ENCODE data around the gene FICD. TPM values are rescaled to one million over a fixed set of nuclear protein-coding genes. Genes with fewer than 3 reads are reported as not detected.

Gene FICD
- total and polyA plus RNA-seq, 9 of the 15 experiments (the other 6 are each of a cell fraction or from before 2014, with no cell fraction given), result 0.88 to 4.5 (median 1.9) TPM

GRCh38 chr12:108511633-108512540 is 3.2 kb upstream of the FICD start (continued):
- TF ChIP-seq ZHX1 (conservative IDR thresholded peaks at IDR 0.05; ENCODE audit: low read length) (no peak), TEAD2 (tag; IDR thresholded peaks at IDR 0.05) (no peak), MYC (IDR thresholded peaks at IDR 0.05; ENCODE audit: low read depth, low read length) (no peak), MYC (CRISPR knock-in tag; IDR thresholded peaks at IDR 0.05; ENCODE audit: borderline replicate concordance, low read depth) (no peak), DEAF1 (CRISPR knock-in tag; IDR thresholded peaks at IDR 0.05) (0 out of 2 replicates have a peak, but pooled peaks have one; percentile 26), PHB2 (IDR thresholded peaks at IDR 0.05; ENCODE audit: low read depth) (no peak), ARNT (IDR thresholded peaks at IDR 0.05) (no peak), SIN3A (IDR thresholded peaks at IDR 0.05; ENCODE audit: borderline replicate concordance in 2 of 2, control insufficient read depth in 1 of 2, low read depth in 2 of 2, low read length in 2 of 2) (no peak), CREM (IDR thresholded peaks at IDR 0.05; ENCODE audit: low read depth) (peak; percentile 53), SIRT6 (IDR thresholded peaks at IDR 0.05; ENCODE audit: low read depth, low read length) (no peak), ERF (CRISPR knock-in tag; IDR thresholded peaks at IDR 0.05) (no peak), ZNF232 (CRISPR knock-in tag; IDR thresholded peaks at IDR 0.05) (no peak), HNRNPLL (IDR thresholded peaks at IDR 0.05; ENCODE audit: low read depth, low read length, poor library complexity, severe bottlenecking) (no peak), CHD4 (IDR thresholded peaks at IDR 0.05; ENCODE audit: insufficient read depth, insufficient replicate concordance, low read depth, low read length, poor library complexity, severe bottlenecking) (no peak), PRPF4 (IDR thresholded peaks at IDR 0.05; ENCODE audit: insufficient read depth, low read depth, low read length, poor library complexity, severe bottlenecking) (no peak), MCM5 (IDR thresholded peaks at IDR 0.05; ENCODE audit: low read depth) (no peak), FOXP1 (CRISPR knock-in tag; IDR thresholded peaks at IDR 0.05) (no peak), ZNF324 (CRISPR knock-in tag; IDR thresholded peaks at IDR 0.05) (no peak), ZNF431 (CRISPR knock-in tag; IDR thresholded peaks at IDR 0.05) (no peak), EZH2 (IDR thresholded peaks at IDR 0.05; ENCODE audit: borderline replicate concordance, low read depth, low read length) (no peak), CREB1 (IDR thresholded peaks at IDR 0.05) (peak; percentile 19; the same call in 1 of the 2 replicates), CREB1 (CRISPR knock-in tag; IDR thresholded peaks at IDR 0.05) (no peak), MECOM (CRISPR knock-in tag; IDR thresholded peaks at IDR 0.05) (no peak), HNRNPK (IDR thresholded peaks at IDR 0.05; ENCODE audit: low read depth, low read length, poor library complexity, severe bottlenecking) (no peak), NR4A1 (CRISPR knock-in tag; IDR thresholded peaks at IDR 0.05) (no peak), NR4A1 (tag; IDR thresholded peaks at IDR 0.05) (no peak)

Data from K562 (cell line).